Activated naive CD4-positive, alpha-beta T cell treated with anti-CD3 and anti-CD28 coated beads, Interleukin-2, amount 50 U/mL, for 16 hours (primary cell): ENCODE results near the gene PNKD.

ENCODE experiments used
- DNase-seq: peaks from one replicate; pipeline ENCODE4 v3.0.0-alpha.2; 2020

The PNKD gene, protein sequence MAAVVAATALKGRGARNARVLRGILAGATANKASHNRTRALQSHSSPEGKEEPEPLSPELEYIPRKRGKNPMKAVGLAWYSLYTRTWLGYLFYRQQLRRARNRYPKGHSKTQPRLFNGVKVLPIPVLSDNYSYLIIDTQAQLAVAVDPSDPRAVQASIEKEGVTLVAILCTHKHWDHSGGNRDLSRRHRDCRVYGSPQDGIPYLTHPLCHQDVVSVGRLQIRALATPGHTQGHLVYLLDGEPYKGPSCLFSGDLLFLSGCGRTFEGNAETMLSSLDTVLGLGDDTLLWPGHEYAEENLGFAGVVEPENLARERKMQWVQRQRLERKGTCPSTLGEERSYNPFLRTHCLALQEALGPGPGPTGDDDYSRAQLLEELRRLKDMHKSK

DNA sequence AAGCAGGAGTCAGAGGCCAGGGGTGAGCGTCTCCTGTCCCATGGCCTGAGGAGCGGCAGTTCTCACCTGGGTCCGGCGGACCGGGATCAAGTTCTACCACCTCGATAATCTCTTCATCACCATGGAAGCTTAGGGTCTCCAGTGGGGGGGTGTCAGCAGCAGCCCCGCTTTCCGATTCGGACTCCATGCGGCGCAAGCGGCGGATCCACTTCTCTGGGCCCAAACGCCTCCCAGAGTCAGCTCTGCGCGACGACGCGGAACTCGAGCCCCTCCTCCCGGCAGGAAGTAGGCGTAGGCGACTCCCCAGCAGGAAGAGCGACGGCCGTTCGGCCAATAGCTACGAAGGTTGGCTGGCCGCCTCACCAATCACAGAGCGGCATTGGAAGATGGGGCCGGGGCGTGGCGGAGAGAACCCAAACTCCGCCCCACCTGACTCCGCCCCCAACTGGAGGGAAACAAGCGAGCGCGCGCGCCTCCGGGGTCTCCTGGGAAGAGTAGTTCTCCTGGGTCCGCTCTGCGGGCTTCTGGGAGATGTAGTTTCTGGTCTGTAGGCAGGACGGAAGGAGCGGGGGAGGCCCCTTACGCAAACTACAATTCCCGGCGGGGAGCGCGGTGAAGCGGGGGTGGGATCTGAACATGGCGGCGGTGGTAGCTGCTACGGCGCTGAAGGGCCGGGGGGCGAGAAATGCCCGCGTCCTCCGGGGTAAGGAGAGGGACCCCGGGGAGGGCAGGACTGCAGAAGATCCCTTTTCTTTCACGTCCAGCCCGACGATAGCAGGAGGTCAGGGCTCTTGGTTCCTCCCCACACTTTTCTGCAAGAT, at the start of gene PNKD, which contains the start of gene AAMP:
PNKD (plus strand) TSS at position 620 of the 821 bp plus-strand sequence; CDS start at position 637, 17 bp downstream.
AAMP (minus strand) TSS at position 238 of the 821 bp plus-strand sequence; CDS start at position 187, 51 bp downstream.
- DNase-seq: peak; percentile 100

DNA sequence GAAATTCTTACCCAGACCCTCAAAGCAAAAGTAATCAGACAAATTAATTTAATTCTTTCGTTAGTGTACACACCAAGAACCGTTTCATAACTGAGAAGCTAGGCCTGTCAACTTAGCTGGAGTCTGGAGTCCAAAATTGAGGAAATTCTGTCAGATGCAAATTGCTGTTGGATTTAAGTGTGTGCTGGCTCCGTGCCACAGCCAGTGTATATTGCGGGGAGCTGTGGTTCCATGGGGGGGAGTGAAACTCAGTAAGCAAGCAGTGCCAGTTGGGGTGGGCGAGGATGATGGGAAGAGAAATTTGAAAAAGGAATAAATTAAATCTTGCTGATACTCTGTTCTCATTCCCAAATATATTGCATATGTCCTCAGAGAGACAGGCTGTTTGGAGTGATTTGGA, 49.3 kb upstream of the PNKD start:
- no peak for DNase-seq

DNA sequence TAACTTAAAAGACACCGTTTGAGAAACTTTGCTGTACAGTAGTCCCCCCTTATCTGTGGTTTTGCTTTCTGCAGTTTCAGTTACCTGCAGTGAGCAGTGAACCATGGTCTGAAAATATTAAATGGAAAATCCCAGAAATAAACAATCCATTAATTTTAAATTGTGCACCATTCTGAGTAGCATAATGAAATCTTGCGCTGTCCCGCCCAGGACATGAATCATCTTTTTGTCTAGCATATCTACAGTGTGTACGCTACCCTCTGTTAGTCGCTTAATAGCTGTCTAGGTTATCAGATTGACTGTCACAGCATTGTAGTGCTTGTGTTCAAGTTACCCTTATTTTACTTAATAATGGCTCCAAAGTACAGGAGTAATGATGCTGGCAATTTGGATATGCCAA, 47.3 kb upstream of the PNKD start:
- DNase-seq: no peak

DNA sequence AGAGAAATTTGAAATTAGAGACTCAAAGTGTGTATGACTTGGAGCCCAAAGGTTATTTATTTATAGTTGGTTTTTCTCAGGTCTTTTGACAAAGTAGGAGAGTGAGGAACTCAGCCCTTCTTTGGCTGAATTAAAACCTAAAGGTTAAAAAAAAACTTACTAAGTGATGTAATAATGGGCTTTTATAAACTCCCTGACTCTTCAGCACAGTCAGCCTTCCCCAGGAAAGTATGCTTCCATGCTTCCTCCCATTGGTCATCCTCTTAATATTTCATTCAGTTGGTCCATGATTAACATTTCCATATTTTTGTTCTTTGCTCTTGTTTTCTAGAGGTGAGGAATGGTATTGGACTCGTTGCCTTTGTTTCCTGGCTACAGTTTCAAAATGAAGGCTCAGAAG, 46.1 kb upstream of the PNKD start:
- no peak for DNase-seq

DNA sequence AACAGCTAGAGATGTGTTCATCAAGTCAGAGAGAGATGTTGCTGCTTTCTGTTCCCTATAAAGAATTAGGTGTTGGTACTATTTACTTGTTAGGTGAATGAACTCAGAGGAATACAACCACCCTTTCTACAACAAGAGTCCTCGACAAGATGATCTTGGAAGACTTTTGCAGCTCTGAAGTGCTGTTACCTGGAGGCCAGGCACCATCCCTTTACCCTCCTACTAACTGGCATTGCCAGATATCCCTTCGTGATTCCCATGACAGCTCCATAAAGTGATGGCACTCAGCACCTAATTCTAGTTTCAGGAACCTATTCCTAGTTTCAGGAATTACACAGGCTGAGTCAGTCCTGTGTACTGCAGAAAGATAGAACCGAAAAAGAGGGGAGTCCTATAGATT, 43.4 kb upstream of the PNKD start:
- no peak for DNase-seq

DNA sequence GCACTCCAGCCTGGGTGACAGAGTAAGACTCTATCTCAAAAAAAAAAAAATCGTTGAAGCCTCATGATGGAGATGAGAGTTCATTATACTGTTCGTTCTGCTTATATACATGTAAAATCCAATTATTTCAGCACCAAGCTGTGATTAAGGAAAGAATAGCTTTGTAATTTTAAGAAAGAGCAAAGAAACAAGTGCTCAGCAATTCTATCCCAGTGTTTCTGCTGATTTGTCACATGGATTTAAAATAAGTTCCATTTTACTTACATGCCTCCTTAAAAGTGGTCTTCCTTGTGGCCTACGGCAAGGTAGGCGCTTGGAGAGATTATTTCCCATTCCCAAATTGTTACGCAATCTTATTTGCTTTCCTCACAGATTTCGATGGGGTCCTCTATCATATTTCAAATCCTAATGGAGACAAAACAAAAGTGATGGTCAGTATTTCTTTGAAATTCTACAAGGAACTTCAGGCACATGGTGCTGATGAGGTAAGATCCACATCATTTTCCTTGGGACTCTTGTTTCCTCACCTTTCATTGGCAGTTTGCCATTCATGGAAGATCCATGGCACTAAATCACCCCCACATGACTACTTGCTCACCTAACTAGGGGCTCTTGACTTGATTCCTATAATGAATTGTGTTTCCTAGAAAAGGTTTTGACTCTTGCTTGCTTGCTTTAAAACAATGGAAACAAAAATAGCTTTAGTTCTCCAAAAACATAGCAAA, 41.8 kb upstream of the PNKD start:
- DNase-seq: no peak

DNA sequence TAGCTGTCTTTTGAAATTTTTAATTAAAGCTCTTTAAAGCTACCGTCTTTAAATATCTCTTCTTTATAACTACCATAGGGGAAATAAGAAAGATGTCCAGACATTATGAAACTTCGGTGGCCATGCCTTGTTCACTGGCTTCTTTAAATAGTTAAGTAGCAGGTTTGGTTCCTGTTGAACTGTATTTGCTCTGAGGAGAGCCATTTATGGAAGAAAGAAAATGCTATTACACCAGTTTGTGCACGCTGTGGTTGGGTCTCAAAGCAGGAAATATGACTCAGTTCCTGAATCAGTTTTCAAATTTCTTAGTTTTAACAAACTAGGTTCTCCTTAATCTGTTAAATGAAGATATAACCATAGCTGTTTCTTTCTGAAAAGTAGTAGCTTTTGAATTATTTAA, 41.1 kb upstream of the PNKD start:
- DNase-seq: no peak

DNA sequence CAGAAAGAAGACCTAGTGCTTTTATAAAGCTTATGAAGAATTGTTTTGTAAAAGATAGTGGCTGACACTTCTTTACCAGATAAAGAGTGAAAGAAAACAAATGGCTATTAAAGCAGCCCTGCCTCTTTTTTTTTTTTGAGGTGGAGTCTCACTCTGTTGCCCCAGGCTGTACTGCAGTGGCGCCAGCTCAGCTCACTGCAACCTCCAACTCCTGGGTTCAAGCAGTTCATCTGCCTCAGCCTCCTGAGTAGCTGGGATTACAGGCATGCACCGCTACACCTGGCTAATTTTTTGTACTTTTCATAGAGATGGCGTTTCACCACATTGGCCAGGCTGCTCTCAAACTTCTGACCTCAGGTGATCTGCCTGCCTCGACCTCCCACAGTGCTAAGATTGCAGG, 40.5 kb upstream of the PNKD start:
- no peak for DNase-seq

DNA sequence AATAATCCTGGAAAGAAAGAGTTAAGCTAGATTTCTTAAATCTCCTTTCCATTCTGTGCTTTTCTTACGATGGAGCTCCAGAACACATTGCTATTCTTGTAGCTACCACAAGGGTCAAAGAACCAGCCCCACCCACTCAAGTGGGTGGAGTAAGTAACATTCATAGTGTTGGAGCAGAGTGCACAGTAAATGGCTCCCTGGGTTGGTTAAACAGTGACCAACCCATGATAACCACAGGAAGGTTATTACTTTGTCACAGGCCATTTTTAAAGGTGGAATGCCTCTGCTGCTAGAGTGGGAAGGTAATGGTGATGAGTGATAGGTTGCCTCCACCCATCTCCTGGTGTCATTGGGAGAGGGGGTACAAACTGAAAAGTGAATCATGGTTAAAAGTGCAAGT, 39.4 kb upstream of the PNKD start:
- DNase-seq: no peak

DNA sequence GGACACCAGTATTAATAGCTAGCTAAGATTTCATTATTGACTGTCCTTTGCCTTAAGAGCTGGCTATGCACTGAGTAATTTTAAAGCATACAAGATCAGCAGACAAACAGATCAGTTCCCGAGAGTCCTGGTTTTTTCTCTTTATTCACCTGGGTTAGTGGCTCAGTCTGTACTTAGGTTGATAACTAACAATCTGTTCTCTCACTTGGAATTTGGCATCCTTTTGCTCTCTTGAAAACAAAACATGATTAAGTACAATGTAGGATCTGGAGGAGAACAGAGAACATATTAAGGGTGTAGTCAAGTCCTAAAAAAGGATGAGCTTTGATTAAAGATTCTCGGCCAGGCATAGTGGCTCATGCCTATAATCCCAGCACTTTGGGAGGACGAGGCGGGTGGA, 36.8 kb upstream of the PNKD start:
- DNase-seq: no peak

DNA sequence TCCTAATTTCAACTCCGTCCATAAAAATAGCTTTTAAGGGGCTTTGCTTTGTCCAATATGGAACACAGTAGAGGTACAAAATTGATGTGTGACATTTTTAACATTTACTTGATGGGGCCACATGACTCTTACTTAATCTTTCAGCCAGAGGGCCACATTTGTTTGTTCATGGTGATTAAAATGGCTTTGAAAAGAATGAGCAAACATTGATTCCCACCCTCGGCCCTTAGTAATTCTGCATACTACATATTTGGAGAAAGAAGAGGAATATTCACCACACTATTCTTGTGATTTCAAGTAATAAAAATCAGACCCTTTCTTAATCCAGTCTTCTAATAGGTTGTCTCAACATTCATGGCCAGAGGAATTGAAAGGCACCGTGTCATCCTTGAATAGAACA, 35.8 kb upstream of the PNKD start:
- no peak for DNase-seq

DNA sequence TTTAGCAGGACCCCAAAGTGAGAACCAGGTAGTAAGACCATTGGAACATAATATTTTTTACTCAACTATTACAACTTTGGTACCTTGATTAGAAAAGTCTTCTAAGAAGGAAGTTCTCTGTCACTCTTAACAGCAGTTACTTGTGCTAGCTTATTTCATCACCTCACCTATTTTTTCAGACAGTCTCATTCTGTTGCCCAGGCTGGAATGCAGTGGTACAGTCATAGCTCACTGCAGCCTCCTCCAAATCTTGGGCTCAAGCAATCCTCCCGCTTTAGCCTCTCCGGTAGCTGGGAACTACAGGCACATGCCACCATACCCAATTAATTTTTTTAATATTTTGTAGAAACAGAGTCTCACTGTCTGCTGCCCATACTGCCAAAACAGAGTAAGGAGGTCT, 35.3 kb upstream of the PNKD start:
- no peak for DNase-seq

DNA sequence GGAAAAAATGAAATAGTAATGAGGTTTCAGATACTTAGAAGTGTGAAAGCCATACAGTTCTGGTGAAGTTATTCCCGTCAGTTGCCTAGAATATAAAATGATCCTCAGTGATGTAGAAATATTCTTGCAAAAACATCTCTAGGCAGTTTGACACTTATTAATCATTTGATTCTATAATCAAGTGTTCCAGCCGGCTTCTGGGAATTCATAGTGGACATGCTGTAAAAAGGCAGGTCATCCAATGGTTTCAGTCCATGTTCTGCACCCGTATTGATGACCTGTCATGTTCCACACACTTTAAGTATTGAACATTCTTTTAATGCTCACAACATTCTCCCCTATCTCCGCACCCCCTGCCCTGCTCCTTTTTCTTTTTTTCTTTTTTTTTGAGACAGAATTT, 33.5 kb upstream of the PNKD start:
- no peak for DNase-seq

DNA sequence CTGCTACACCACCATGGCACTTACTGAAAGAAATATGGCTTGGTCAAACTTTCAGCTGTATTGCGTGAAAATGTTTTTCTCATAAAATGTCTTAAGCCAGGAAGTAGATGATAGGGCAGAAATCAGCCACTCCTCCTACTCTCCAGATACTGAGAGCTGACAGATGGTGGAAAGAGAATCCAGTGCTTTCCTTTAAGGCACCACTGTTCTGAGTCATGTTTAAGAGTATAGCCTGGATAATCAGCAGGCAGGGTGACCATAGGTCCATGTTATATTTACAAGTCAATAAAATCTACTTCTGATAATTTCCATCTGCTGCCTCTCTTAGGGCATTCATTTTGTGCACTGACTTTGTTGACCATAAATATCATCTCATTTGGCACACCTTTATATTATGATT, 31.4 kb upstream of the PNKD start:
- DNase-seq: no peak

DNA sequence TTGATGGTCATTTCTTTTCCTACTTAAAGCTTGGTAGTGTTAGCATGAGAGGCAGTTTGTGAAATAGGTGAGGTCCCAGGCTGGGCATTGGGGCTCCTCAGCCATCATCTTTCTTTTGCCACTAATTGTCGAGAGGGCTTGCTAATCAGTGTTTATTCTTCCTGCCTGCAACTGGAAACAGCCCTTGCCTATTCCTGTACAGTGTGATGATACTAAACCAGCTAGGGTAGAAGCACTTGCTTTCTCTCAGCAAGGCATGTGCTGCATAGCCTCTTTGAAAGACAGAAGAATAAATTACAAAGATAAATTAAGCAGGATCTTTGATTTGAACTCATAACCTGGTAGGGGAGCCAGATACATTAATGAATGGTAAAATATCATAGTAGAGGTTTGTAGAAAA, 26.1 kb upstream of the PNKD start:
- DNase-seq: no peak

DNA sequence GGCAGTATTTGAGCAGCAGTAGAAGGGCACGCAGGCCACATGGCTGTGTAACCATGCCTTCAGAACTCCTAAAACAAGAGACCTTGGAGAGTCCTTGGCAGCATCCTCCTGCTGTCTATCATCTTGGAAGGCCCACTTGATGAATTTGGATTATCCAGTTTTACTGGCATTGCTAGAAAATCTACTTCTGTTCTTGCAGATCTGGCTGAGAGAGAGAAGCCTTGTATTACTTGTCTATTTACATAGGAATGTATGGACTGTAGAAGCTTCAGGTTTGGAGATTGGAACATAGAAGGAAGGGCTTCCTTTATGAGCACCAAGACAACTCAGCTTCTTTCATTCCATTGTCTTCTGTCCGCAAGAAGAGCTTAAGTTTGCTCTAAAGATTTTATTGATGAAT, 25.7 kb upstream of the PNKD start:
- DNase-seq: no peak

DNA sequence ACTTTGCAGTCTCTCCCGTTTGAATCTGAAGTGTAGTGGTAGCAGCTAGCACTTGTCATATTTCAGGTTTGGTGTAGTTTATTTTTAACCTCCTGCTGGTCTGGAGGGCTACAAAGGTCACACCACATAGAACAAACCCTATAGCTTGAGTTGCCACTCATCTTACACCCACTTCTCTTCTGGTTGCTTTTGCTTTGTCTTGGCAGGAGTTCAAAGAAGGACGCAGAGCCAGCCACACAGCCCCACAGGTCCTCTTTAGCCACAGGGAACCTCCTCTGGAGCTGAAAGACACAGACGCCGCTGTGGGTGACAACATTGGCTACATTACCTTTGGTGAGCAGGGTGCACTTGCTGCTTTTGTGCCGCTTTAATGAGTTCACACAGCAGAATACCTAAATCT, 25.1 kb upstream of the PNKD start:
- DNase-seq: no peak

DNA sequence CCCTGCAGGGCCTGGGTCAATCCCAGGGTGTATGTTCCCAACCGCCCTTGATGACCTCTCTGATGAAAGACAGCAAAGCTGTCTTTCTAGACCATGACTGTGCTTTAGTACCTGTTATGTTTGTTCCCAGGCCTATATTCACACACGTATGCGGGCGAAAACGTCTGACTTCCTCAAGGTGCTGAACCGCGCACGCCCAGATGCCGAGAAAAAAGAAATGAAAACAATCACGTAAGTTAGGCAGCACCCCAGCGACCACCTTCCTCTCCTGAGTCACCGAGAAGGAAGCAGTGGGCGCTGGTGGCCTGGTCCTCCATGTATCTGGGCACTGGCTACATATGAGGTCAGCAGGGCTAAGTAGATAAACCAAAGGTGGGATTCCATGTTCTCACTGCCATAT, 20.6 kb upstream of the PNKD start:
- no peak for DNase-seq

DNA sequence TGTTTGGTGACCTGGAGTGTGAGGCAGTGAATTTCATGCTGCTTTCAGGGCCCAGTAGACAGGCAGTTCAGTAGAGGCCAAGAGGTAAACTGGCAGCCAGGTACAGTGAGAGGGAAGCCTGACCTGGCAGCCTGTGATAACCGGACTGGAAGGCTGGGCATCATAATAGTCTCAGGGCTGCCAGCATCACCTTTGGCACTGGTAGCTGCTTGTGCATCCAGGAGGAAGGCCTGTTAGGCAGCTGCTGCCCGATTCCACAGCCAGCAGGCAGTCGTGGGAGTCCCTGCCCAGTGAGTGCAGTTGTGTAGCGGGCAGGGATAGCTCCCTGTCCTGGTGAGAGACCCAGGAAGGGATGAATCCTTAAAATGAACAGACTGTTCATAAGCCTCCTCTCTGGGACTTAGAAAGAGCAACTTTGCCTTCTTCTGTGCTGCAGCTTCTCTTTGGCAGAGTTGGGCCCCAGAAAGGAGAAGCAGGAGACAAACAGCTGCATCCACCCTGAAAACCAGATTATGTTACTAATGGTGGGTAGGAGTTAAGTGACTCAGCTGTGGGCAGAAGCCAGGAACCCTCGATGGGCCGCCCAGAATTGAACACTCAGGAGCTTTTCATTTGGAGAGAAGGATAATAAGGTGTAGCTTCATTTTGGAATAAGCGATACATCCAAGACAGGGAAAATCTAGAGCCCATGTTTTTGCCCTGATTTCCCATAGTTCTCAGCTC, 17.6 kb upstream of the PNKD start:
- no peak for DNase-seq

DNA sequence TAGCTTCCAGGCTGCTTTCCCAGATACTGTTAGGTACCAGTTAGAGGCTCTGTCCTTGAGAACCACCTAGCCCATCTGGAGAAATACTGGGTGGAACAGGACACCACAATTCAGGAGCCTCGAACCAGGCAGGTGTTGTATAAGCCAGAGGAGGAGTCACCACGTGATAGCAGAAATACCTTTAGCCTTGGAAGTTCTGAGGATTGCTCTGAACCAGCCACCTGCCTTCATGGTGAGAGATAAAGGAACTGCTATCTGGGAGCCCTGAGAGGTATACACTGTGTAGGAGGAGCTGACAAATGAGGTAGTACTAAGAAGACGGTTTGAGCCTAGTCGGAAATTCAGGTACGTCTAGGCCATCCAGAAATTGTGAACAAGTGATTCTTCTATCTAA, 17.1 kb upstream of the PNKD start:
- DNase-seq: no peak

DNA sequence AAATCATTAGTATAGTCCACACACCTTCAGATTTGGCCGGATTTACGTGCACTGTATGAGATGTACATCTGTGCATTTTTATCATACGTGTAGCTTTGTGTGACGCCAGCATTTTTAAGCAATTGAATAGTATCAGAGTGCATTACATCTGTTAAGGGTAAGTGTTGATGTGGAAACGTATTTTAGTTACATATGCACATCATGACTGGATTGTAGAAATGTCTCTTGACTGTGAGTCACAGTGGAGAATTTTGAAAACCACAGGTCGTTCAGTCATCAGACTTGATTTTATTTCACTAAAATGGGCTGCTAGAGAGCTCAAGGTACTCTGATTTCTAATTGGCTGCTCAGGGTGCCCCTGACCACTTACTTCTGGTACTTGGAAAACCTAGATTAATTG, 14.9 kb upstream of the PNKD start:
- no peak for DNase-seq

DNA sequence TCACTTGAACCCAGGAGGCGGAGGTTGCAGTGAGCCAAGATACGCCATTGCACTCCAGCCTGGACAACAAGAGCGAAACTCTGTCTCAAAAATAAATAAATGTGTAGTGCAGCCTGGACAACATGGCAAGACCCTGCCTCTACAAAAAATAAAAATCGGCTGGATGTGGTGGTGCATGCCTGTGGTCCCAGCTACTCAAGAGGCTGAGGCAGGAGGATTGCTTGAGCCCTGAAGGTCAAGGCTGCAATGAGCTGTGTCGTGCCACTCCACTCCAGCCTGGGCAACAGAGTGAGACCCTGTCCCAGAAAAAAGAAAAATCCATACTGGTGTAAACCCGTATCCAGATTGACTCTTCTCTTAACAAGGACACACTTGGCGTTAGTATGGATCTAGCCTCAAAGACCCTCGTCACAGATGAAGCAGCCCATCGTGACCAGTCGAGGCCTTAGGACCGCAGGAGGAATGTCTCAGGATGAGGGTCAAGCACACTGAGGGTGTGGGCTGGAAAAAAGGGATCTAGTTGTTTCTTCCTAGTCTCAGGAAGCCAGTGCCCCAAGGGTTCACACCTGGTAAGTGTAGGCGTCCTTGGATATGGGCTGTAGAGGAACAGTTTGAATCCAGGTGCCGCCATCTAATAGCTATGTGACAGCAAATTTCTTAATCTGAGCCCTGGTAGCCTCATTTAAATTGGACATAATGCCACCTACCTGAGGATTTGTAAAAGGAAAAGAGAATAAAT, 13.5 kb upstream of the PNKD start:
- no peak for DNase-seq
